Measurements from ENCODE around the gene CADPS.

DNA sequence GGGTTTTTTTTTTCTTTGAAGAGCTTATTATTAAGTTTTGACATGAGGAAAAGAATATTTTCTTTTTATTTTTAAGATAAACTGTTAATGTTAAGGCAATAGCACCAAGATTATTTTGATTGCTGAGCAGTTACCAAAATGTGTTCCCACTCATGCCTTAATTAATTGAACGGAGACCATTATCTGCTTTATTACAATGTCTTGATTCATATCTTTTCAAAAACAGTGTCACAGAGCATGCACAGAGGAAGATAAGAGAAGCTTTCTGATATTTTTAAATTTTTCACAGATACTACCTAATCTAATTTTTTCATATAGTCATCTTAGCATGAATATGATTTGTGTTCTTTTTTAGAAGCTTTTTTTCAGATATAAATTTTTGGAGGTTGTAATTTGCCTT lies 395.2 kb downstream of the CADPS start:
- no peak for TF ChIP-seq TFAM (CRISPR knock-in tag; conservative IDR thresholded peaks at IDR 0.05)
- TF ChIP-seq BHLHE40 (IDR thresholded peaks at IDR 0.05; ENCODE audit: low read length) = no peak
- TF ChIP-seq EZH2 (IDR thresholded peaks at IDR 0.05; ENCODE audit: borderline replicate concordance, low read depth, low read length) = no peak
- TF ChIP-seq ZNF253 (CRISPR knock-in tag; conservative IDR thresholded peaks at IDR 0.05) = no peak
- no peak for TF ChIP-seq MYNN (IDR thresholded peaks at IDR 0.05)
- no peak for TF ChIP-seq MYNN (CRISPR knock-in tag; IDR thresholded peaks at IDR 0.05)
- TF ChIP-seq KDM4B (IDR thresholded peaks at IDR 0.05; ENCODE audit: borderline replicate concordance in 2 of 2, low read depth in 1 of 2) = no peak
- TF ChIP-seq ZNF146 (CRISPR knock-in tag; IDR thresholded peaks at IDR 0.05; ENCODE audit: unreplicated experiment) = no peak
- no peak for TF ChIP-seq MEF2A (IDR thresholded peaks at IDR 0.05; ENCODE audit: control insufficient read depth, low read depth, low read length)
- no peak for TF ChIP-seq TBP (optimal IDR thresholded peaks at IDR 0.05; ENCODE audit: low read depth, low read length)
- no peak for TF ChIP-seq FOXK1 (CRISPR knock-in tag; IDR thresholded peaks at IDR 0.05; ENCODE audit: borderline replicate concordance)
- TF ChIP-seq, protein P1, sequence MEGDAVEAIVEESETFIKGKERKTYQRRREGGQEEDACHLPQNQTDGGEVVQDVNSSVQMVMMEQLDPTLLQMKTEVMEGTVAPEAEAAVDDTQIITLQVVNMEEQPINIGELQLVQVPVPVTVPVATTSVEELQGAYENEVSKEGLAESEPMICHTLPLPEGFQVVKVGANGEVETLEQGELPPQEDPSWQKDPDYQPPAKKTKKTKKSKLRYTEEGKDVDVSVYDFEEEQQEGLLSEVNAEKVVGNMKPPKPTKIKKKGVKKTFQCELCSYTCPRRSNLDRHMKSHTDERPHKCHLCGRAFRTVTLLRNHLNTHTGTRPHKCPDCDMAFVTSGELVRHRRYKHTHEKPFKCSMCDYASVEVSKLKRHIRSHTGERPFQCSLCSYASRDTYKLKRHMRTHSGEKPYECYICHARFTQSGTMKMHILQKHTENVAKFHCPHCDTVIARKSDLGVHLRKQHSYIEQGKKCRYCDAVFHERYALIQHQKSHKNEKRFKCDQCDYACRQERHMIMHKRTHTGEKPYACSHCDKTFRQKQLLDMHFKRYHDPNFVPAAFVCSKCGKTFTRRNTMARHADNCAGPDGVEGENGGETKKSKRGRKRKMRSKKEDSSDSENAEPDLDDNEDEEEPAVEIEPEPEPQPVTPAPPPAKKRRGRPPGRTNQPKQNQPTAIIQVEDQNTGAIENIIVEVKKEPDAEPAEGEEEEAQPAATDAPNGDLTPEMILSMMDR (IDR thresholded peaks at IDR 0.05 in 2 of 3, conservative IDR thresholded peaks at IDR 0.05 in 1 of 3; ENCODE audit: insufficient read depth in 2 of 3, low read depth in 1 of 3, low read length in 3 of 3) = no peak

Data from K562 (cell line).